ENCODE data around the gene CECR2.
A peak's percentile ranks its signal among the peaks of the same experiment; 100 is the strongest.

Gene CECR2

GRCh38 chr22:17566776-17567175, 197.5 kb downstream of the CECR2 start:
- DNase-seq (ENCODE audit: extremely low read depth, low read depth) = no peak
- TF ChIP-seq CTCF (IDR thresholded peaks at IDR 0.05; ENCODE audit: low read depth, low read length, missing control alignments) = no peak
- no peak overlapping the region for H3K4me3 ChIP-seq (replicated peaks; ENCODE audit: low read depth, low read length)

GRCh38 chr22:17569971-17570511, 200.8 kb downstream of the CECR2 start:
- no peak for DNase-seq (ENCODE audit: extremely low read depth, low read depth)
- no peak for TF ChIP-seq CTCF (IDR thresholded peaks at IDR 0.05; ENCODE audit: low read depth, low read length, missing control alignments)
- no peak overlapping the region for H3K4me3 ChIP-seq (replicated peaks; ENCODE audit: low read depth, low read length)

DNA sequence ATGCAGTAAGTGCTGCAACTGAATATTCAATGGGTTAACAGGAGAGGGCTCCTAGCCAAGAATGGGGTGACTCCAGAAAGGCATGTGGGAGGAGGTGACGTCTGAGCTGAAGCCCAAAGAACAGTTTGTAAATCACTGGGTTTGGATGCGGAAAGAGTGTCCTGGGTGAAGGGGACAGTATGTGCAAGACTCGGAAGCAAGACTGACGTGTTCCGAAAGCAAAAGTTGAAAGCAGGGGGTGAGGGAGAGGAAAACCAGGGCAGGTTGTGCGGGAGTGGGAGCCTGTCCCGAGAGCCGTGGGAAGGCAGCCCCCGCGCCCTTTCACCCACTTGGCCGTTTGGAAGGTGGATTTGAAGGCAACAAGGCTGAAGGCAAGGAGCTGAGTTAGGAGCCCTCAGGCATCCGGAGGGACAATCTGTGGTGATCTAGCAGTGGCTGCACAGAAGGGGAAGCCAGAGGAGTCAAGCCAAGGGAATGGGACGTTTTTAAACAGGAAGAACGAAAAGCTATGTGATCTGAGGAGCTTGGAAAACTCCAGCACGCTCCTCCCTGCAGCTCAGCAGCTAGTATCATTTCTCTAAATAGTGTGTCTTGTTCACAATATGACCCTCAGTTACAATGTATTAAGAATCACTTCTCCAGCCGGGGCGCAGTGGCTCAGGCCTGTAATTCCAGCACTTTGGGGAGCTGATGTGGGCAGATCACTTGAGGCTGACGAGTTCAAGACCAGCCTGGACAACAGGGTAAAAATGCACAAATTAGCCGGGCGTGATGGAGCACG, 201.8 kb downstream of the CECR2 start:
- H3K4me3 ChIP-seq (replicated peaks; ENCODE audit: low read depth, low read length) = 0 out of 2 replicates have a peak overlapping the region, but pooled peaks have one; percentile 8
- no peak for TF ChIP-seq CTCF (IDR thresholded peaks at IDR 0.05; ENCODE audit: low read depth, low read length, missing control alignments)
- no peak for DNase-seq (ENCODE audit: extremely low read depth, low read depth)

DNA sequence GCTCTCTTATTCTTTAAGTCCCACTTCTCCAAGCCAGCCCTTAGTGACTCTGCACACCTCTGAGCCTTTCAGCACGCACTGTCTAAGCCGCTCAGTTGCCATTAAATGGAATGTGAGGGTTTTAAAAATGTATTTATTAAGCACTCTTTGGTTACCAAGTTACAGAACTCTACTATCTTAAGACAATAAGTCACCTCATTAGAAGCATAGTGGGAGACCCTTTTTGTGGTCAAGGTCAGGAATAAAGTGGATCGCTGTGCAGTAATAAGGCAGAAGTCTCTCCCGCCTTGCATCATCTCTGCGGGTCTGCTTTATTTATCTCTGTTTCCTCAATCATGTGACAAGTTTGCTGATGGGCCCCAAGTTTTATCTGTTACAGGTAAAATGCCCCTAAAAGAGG, 205.9 kb downstream of the CECR2 start:
- DNase-seq (ENCODE audit: extremely low read depth, low read depth) = no peak
- TF ChIP-seq CTCF (IDR thresholded peaks at IDR 0.05; ENCODE audit: low read depth, low read length, missing control alignments) = no peak
- H3K4me3 ChIP-seq (replicated peaks; ENCODE audit: low read depth, low read length) = no peak overlapping the region

GRCh38 chr22:17575681-17576080, 206.4 kb downstream of the CECR2 start:
- no peak for TF ChIP-seq CTCF (IDR thresholded peaks at IDR 0.05; ENCODE audit: low read depth, low read length, missing control alignments)
- no peak for DNase-seq (ENCODE audit: extremely low read depth, low read depth)
- no peak overlapping the region for H3K4me3 ChIP-seq (replicated peaks; ENCODE audit: low read depth, low read length)

DNA sequence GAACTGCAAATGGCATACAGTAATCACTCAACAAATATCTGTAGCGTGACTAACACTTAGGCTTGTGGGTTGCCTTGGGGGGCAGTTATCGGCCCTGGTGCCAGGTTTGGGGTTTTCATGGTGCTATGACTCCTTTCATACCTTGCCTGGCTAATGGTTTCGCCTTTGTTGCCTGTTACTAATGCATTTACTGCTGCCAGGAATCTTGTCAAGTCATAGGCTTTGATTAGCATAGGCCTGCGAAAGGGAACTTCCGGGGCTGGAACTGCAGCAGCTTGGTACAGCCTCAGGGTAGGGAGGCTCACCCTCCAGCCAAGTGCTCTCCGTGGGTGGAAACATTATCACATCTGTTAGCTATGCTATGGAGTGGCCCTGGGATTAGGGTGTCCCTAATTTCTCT, 207.2 kb downstream of the CECR2 start:
- no peak for TF ChIP-seq CTCF (IDR thresholded peaks at IDR 0.05; ENCODE audit: low read depth, low read length, missing control alignments)
- peak; percentile 74 for DNase-seq (ENCODE audit: extremely low read depth, low read depth)
- no peak overlapping the region for H3K4me3 ChIP-seq (replicated peaks; ENCODE audit: low read depth, low read length)

Data from HFF-Myc (cell line).